Skeletal muscle cell (primary cell): ENCODE measurements around the gene SLC22A7.

ENCODE experiments used
- DNase-seq: peaks from one replicate; pipeline ENCODE4 v3.0.0-alpha.2; 2010; ENCODE audit warnings: low read depth
- H3K4me3 ChIP-seq: 2 replicates; pipeline ENCODE4 v1.5.1; 2011; ENCODE audit warnings: low read depth, mild to moderate bottlenecking, control low read depth, low read length, moderate library complexity

Gene SLC22A7

GRCh38 chr6:43282060-43282459 lies 16.0 kb upstream of the SLC22A7 start:
- H3K4me3 ChIP-seq = no peak overlapping the region
- DNase-seq = no peak

GRCh38 chr6:43282636-43283513 lies 15.2 kb upstream of the SLC22A7 start:
- DNase-seq = no peak
- H3K4me3 ChIP-seq = no peak overlapping the region

- no peak for DNase-seq
- no peak overlapping the region for H3K4me3 ChIP-seq
Observed at GRCh38 chr6:43283514-43283901, 14.6 kb upstream of the SLC22A7 start.

- no peak overlapping the region for H3K4me3 ChIP-seq
- no peak for DNase-seq
Observed at GRCh38 chr6:43283905-43284304, 14.2 kb upstream of the SLC22A7 start.

- no peak overlapping the region for H3K4me3 ChIP-seq
- no peak for DNase-seq
Observed at GRCh38 chr6:43284991-43285781, 12.9 kb upstream of the SLC22A7 start.

- no peak overlapping the region for H3K4me3 ChIP-seq
- DNase-seq = no peak
Observed at GRCh38 chr6:43285832-43286231, 12.2 kb upstream of the SLC22A7 start.

- H3K4me3 ChIP-seq = no peak overlapping the region
- DNase-seq = no peak
Observed at GRCh38 chr6:43286456-43286979, 11.5 kb upstream of the SLC22A7 start.

GRCh38 chr6:43286980-43287716 lies 10.9 kb upstream of the SLC22A7 start:
- H3K4me3 ChIP-seq = no peak overlapping the region
- DNase-seq = no peak

- no peak overlapping the region for H3K4me3 ChIP-seq
- DNase-seq = no peak
Observed at GRCh38 chr6:43287717-43288679, 10.1 kb upstream of the SLC22A7 start.

GRCh38 chr6:43290339-43290904 lies 7.6 kb upstream of the SLC22A7 start:
- no peak for DNase-seq
- H3K4me3 ChIP-seq = no peak overlapping the region

- DNase-seq = no peak
- no peak overlapping the region for H3K4me3 ChIP-seq
Observed at GRCh38 chr6:43290905-43291355, 7.1 kb upstream of the SLC22A7 start.

GRCh38 chr6:43291708-43292107 lies 6.4 kb upstream of the SLC22A7 start:
- DNase-seq = no peak

GRCh38 chr6:43292341-43292740 lies 5.7 kb upstream of the SLC22A7 start:
- no peak for DNase-seq
- no peak overlapping the region for H3K4me3 ChIP-seq

More at GRCh38 chr6:43291708-43292107, 6.4 kb upstream of the SLC22A7 start:
- no peak overlapping the region for H3K4me3 ChIP-seq

- no peak overlapping the region for H3K4me3 ChIP-seq
- no peak for DNase-seq
Observed at GRCh38 chr6:43292763-43293318, 5.2 kb upstream of the SLC22A7 start.

- H3K4me3 ChIP-seq = no peak overlapping the region
- no peak for DNase-seq
Observed at GRCh38 chr6:43293698-43294097, 4.4 kb upstream of the SLC22A7 start.

GRCh38 chr6:43294536-43294935 lies 3.5 kb upstream of the SLC22A7 start:
- no peak for DNase-seq
- no peak overlapping the region for H3K4me3 ChIP-seq

GRCh38 chr6:43295456-43295855 lies 2.6 kb upstream of the SLC22A7 start:
- no peak for DNase-seq

More at GRCh38 chr6:43295456-43295855, 2.6 kb upstream of the SLC22A7 start:
- no peak overlapping the region for H3K4me3 ChIP-seq
